ENCODE results near the gene OPA1.

- TF ChIP-seq CTCF (conservative IDR thresholded peaks at IDR 0.05; ENCODE audit: low read length), result no peak
- no peak for TF ChIP-seq EZH2phosphoT487 (IDR thresholded peaks at IDR 0.05; ENCODE audit: borderline replicate concordance)
Measured at GRCh38 chr3:193589616-193590015, 3.4 kb upstream of the OPA1 start.
